Measurements from ENCODE around the gene TMEM273.

The TMEM273 gene

DNA sequence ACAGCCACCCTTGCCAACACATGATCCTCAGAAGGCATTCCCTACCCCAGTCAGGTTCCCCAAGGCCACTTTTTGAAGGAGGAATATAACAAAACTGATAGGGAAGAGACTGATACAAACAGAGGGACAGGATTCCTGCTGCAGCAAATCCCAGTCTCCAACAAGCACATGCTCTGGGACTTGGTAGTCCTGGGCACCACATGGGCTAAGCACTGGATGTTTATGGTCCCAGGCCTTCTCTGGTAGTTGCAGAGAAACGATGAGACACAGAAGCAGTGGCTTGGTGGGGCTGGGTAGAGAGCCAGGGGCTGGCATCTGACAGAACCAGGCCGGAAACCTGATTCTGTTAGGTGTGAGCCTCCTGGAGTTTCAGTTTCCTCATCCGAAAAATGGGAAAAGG lies 76.1 kb downstream of the TMEM273 start:
- no peak for DNase-seq

DNA sequence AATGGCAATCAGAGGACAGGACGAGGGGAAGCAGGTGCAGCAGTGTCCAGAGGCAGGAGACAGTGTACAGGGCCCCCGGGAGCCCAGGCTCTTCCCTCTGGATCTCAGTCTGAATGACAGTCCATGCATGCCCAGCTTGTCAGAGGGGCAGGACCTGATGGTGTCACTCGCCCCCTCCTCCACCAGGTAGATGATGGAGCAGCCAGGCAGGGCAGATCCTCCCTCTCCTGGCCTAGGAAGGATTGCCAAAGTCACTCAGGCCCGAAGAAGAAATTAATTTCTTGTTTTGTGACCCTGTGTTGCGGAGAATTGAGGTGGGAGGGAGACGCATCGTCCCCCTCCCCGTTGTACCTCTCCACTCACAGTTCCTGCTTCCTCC lies 76.9 kb downstream of the TMEM273 start:
- DNase-seq = no peak

DNA sequence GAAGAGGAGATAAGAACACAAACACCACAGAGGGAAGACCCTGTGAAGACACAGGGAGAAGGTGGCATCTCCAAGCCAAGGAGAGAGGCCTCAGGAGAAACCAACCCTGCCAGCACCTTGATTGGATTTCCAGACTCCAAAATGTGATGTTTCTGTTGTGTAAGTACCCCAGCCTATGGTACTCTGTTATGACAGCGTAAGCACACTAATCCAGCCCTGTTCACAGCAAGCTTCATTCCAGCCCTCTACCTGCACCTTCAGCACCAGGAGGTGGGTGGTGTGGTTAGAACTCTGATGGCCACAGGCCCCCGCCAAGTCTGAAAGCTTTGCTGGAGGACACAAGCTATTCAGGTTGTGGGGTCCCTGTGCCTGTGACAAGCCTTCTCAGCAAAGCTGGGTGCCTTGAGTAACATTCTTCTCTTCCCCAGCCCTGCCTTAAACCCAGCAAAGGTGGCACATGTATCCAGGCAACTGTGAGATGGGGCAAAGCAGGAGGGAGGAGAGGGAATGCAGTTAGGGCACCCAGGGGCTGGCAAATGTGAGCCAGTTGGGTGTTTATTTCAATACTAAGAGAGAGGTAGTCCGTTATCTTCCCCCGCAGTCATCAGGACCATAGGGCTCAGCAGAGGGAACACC lies 77.4 kb downstream of the TMEM273 start:
- DNase-seq = no peak

DNA sequence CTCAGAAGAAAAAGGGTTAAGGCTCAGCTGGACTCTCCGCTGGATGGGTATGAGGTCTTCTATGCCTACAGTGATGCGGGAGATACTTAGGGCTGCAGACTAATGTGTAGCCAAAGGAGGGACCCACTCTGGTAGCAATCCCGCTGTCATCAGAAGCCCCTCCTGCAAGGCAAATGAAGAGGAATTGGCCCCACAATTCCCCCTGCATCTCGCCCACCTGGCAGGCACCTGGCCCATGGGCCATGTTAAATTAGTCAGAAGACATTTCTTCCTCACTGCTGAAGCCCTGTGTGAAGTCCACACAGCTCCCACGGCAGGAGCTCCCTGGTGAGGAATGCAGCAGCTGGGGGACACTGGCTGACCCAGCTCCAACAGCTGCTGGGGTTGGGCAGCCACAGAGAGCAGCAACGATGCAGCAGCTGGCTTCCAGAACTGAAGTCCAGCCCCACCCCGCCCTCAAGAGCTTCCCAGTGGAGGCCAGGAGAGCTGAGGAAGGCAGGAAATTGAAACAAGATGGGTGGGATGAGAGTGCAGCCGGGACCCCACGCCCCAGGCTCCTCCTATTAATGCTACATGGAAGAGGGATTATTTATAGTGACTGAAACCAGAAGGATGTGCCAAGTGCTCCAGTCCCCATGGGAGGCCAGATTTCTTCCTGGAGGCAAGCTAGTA lies 78.4 kb downstream of the TMEM273 start:
- no peak for DNase-seq

DNA sequence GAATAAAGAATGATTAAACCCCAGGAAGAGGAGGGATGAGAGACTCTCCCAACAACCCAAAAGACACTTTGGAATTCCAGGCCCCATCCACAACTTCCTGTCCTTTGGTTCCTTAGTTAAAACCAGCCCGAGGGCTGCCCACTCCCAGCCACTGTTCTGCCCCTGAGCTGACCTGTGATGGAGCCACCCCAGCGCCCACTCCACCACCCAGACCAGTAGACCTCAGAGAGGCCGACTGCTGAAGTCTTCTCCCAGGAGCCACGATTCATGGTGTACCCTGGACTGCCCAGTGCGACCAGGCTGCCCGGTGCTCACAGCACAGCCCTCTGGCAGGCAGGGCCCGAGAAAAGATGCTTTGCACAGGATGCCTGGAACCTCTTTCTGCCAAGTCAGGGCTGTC lies 79.5 kb downstream of the TMEM273 start:
- no peak for DNase-seq

- no peak for DNase-seq
Measured at GRCh38 chr10:49107887-49108267, 80.3 kb downstream of the TMEM273 start.

- DNase-seq = no peak
Measured at GRCh38 chr10:49107111-49107886, 80.9 kb downstream of the TMEM273 start.

- no peak for DNase-seq
Measured at GRCh38 chr10:49106451-49106850, 81.7 kb downstream of the TMEM273 start.

- no peak for DNase-seq
Measured at GRCh38 chr10:49105076-49105475, 83.1 kb downstream of the TMEM273 start.
